Uterus (tissue), 2 donors: ENCODE data around the gene TRIM6.

Source experiments
- POLR2A ChIP-seq, 2 donors: fragments of 450-650 bp; IDR thresholded peaks; one replicate each; pipeline ENCODE4 v1.6.1; 2016; ENCODE audit warnings: antibody characterized with exemption in 2 of 2, mild to moderate bottlenecking in 1 of 2, moderate library complexity in 1 of 2
- TF ChIP-seq, protein P1 (sequence below), 4 experiments: fragments of 200-600 bp in 2 of 4; fragments of 450-650 bp in 2 of 4; sonication (generic) in 2 of 4; IDR thresholded peaks; one replicate each; pipeline ENCODE4 v1.5.1; 2016 to 2019; ENCODE audit warnings: antibody characterized with exemption in 4 of 4, mild to moderate bottlenecking in 2 of 4, moderate library complexity in 1 of 4

DNA sequence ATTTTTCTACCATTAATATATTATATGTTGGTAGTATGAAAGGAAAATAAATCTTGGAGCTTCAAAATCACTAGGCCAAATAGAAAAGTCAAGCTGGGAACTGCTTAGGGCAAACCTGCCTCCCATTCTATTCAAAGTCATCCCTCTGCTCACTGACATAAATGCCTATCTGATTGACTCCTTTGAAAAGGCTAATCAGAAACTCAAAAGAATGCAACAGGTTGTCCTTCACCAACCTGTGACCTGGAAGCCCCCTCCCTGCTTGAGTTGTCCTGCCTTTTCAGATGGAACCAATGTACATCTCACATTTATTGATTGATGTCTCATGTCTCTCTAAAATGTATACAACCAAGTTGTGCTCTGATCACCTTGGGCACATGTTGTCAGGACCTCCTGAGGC, 25.1 kb downstream of the TRIM6 start:
- TF ChIP-seq, protein P1, sequence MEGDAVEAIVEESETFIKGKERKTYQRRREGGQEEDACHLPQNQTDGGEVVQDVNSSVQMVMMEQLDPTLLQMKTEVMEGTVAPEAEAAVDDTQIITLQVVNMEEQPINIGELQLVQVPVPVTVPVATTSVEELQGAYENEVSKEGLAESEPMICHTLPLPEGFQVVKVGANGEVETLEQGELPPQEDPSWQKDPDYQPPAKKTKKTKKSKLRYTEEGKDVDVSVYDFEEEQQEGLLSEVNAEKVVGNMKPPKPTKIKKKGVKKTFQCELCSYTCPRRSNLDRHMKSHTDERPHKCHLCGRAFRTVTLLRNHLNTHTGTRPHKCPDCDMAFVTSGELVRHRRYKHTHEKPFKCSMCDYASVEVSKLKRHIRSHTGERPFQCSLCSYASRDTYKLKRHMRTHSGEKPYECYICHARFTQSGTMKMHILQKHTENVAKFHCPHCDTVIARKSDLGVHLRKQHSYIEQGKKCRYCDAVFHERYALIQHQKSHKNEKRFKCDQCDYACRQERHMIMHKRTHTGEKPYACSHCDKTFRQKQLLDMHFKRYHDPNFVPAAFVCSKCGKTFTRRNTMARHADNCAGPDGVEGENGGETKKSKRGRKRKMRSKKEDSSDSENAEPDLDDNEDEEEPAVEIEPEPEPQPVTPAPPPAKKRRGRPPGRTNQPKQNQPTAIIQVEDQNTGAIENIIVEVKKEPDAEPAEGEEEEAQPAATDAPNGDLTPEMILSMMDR (IDR thresholded peaks at IDR 0.05) = no peak
- no peak for TF ChIP-seq POLR2A (IDR thresholded peaks at IDR 0.05)
